H9 (cell line): Measurements from ENCODE around the gene ARHGAP26. TPM values are rescaled to one million over a fixed set of nuclear protein-coding genes. Genes with fewer than 3 reads are reported as not detected.

Source experiments
- DNase-seq: peaks from one replicate; pipeline ENCODE4 v3.0.0-alpha.2; 2017
- H2AFZ ChIP-seq: one replicate; pipeline ENCODE4 v1.6.1; 2013; ENCODE audit warnings: mild to moderate bottlenecking, low read length, control low read depth, moderate library complexity
- H2AK5ac ChIP-seq: 2 replicates; pipeline ENCODE4 v1.6.1; 2013; ENCODE audit warnings: low read length, control low read depth, mixed read lengths; ENCODE audit not compliant: insufficient read length
- H2BK120ac ChIP-seq: one replicate; pipeline ENCODE4 v1.6.1; 2013; ENCODE audit warnings: low read depth, mild to moderate bottlenecking, low read length, control low read depth, inconsistent platforms; ENCODE audit not compliant: poor library complexity, severe bottlenecking
- H2BK12ac ChIP-seq: 2 replicates; pipeline ENCODE4 v1.6.1; 2013; ENCODE audit warnings: low read length, control low read depth, mixed read lengths, low read depth; ENCODE audit not compliant: insufficient read length
- H2BK15ac ChIP-seq: 2 replicates; pipeline ENCODE4 v1.6.1; 2013; ENCODE audit warnings: low read depth, low read length, control low read depth
- H2BK20ac ChIP-seq: one replicate; pipeline ENCODE4 v1.6.1; 2013; ENCODE audit warnings: low read depth, mild to moderate bottlenecking, low read length, control low read depth, inconsistent platforms; ENCODE audit not compliant: poor library complexity, severe bottlenecking
- H2BK5ac ChIP-seq: 2 replicates; pipeline ENCODE4 v1.6.1; 2013; ENCODE audit warnings: low read length, control low read depth, mixed read lengths; ENCODE audit not compliant: insufficient read length
- H3K14ac ChIP-seq: 2 replicates; pipeline ENCODE4 v1.6.1; 2013; ENCODE audit warnings: low read length, control low read depth; ENCODE audit not compliant: insufficient read depth
- H3K18ac ChIP-seq: 2 replicates; pipeline ENCODE4 v1.6.1; 2013; ENCODE audit warnings: low read depth, mild to moderate bottlenecking, mixed read lengths, low read length, control low read depth; ENCODE audit not compliant: insufficient read length
- H3K23ac ChIP-seq: 2 replicates; pipeline ENCODE4 v1.6.1; 2013; ENCODE audit warnings: low read length, control low read depth, mixed read lengths, low read depth; ENCODE audit not compliant: insufficient read length
- H3K23me2 ChIP-seq: 2 replicates; pipeline ENCODE4 v1.6.1; 2013; ENCODE audit warnings: low read depth, mild to moderate bottlenecking, mixed read lengths, low read length, control low read depth; ENCODE audit not compliant: insufficient read length, poor library complexity, severe bottlenecking
- H3K27ac ChIP-seq: 2 replicates; pipeline ENCODE4 v1.5.1; 2013; ENCODE audit warnings: low read length, control low read depth, mixed read lengths, low read depth; ENCODE audit not compliant: insufficient read length
- H3K27me3 ChIP-seq: 2 replicates; pipeline ENCODE4 v1.6.1; 2013; ENCODE audit warnings: low read length, control low read depth, inconsistent platforms; ENCODE audit not compliant: insufficient read depth
- H3K4ac ChIP-seq: 2 replicates; pipeline ENCODE4 v1.6.1; 2013; ENCODE audit warnings: low read depth, mild to moderate bottlenecking, control low read depth, inconsistent platforms, low read length, moderate library complexity
- H3K4me1 ChIP-seq: 2 replicates; pipeline ENCODE4 v1.6.1; 2013; ENCODE audit warnings: low read length, control low read depth, inconsistent platforms; ENCODE audit not compliant: insufficient read depth
- H3K4me2 ChIP-seq: 2 replicates; pipeline ENCODE4 v1.6.1; 2013; ENCODE audit warnings: low read length, control low read depth, mixed read lengths; ENCODE audit not compliant: insufficient read length, insufficient read depth
- H3K56ac ChIP-seq: 2 replicates; pipeline ENCODE4 v1.6.1; 2013; ENCODE audit warnings: low read depth, mild to moderate bottlenecking, mixed read lengths, low read length, control low read depth; ENCODE audit not compliant: insufficient read length
- H3K79me1 ChIP-seq: 2 replicates; pipeline ENCODE4 v1.6.1; 2013; ENCODE audit warnings: low read depth, mild to moderate bottlenecking, moderate library complexity, low read length, control low read depth, inconsistent platforms; ENCODE audit not compliant: insufficient read depth, poor library complexity, severe bottlenecking
- H3K79me2 ChIP-seq: 2 replicates; pipeline ENCODE4 v1.6.1; 2013; ENCODE audit warnings: low read length, control low read depth, inconsistent platforms; ENCODE audit not compliant: insufficient read depth
- H3K9ac ChIP-seq: 2 replicates; pipeline ENCODE4 v1.6.1; 2013; ENCODE audit warnings: low read length, control low read depth, mixed read lengths; ENCODE audit not compliant: insufficient read length; ENCODE audit errors: extremely low read depth
- H3K9me3 ChIP-seq: one replicate; pipeline ENCODE4 v1.6.1; 2013; ENCODE audit warnings: low read depth, low read length, inconsistent platforms; ENCODE audit not compliant: control insufficient read depth
- H3T11ph ChIP-seq: one replicate; pipeline ENCODE4 v1.6.1; 2013; ENCODE audit warnings: mild to moderate bottlenecking, low read length, control low read depth, inconsistent platforms
- H4K20me1 ChIP-seq: one replicate; pipeline ENCODE4 v1.6.1; 2013; ENCODE audit not compliant: control insufficient read depth, insufficient read length, insufficient read depth
- H4K5ac ChIP-seq: 2 replicates; pipeline ENCODE4 v1.6.1; 2013; ENCODE audit warnings: low read depth, mild to moderate bottlenecking, mixed read lengths, low read length, control low read depth; ENCODE audit not compliant: insufficient read length
- H4K8ac ChIP-seq: replicated peaks from 2 replicates; pipeline ENCODE4 v1.6.1; 2013; ENCODE audit warnings: low read length, control low read depth, mixed read lengths, low read depth; ENCODE audit not compliant: insufficient read length
- H4K91ac ChIP-seq: 2 replicates; pipeline ENCODE4 v1.6.1; 2013; ENCODE audit warnings: low read depth, mild to moderate bottlenecking, moderate library complexity, mixed read lengths, low read length, control low read depth; ENCODE audit not compliant: insufficient read length
- H3K27ac Mint-ChIP-seq, 3 experiments: 2 replicates in 2 of 3; 3 replicates in 1 of 3; pipeline ENCODE4 v1.8.0; 2020 to 2021; ENCODE audit warnings: mixed read lengths in 3 of 3, mild to moderate bottlenecking in 1 of 3, moderate library complexity in 1 of 3
- H3K27me3 Mint-ChIP-seq: 2 replicates; pipeline ENCODE4 v1.8.0; 2021; ENCODE audit warnings: low read depth, mild to moderate bottlenecking, moderate library complexity, mixed read lengths
- H3K36me3 Mint-ChIP-seq, 3 experiments: 2 replicates in 2 of 3; 3 replicates in 1 of 3; pipeline ENCODE4 v1.8.0; 2020 to 2021; ENCODE audit warnings: low read depth in 3 of 3, mixed read lengths in 3 of 3; ENCODE audit not compliant: insufficient read depth in 1 of 3
- H3K4me1 Mint-ChIP-seq, 2 experiments: 2 replicates each; pipeline ENCODE4 v1.8.0; 2020; ENCODE audit warnings: mixed read lengths in 2 of 2
- H3K4me3 Mint-ChIP-seq, 2 experiments: 2 replicates in 1 of 2; 3 replicates in 1 of 2; pipeline ENCODE4 v1.8.0; 2020 to 2021; ENCODE audit warnings: mild to moderate bottlenecking in 2 of 2, mixed read lengths in 2 of 2, moderate library complexity in 1 of 2
- H3K9me3 Mint-ChIP-seq, 2 experiments: 2 replicates in 1 of 2; 3 replicates in 1 of 2; pipeline ENCODE4 v1.8.0; 2020; ENCODE audit warnings: mild to moderate bottlenecking in 2 of 2, mixed read lengths in 2 of 2, moderate library complexity in 1 of 2
- CTCF ChIP-seq: fragments of 200-600 bp; sonication (generic); conservative IDR thresholded peaks from 3 replicates; pipeline ENCODE4 v1.8.0; 2021; ENCODE audit warnings: antibody characterized with exemption, mild to moderate bottlenecking
- WGBS: extraction: QIAGEN DNeasy Blood & Tissue Kit; methylation state at CpG from one replicate; pipeline ENCODE4 v1.1.7; 2013; ENCODE audit warnings: missing lambda C conversion rate, low lambda C conversion rate, mixed read lengths; ENCODE audit not compliant: insufficient read length; ENCODE audit errors: extremely low coverage; 5-methylcytosine and 5-hydroxymethylcytosine counted together
- total RNA-seq: library from RNA; stranded (reverse); gene quantifications from 2 replicates; pipeline ENCODE4 v1.2.1, GENCODE V29; 2021

ARHGAP26 gene
- total RNA-seq, 1 experiment from 2014 or later: 13.8 TPM

GRCh38 chr5:142925795-142926194, 155.6 kb downstream of the ARHGAP26 start:
- no peaks in the 10 kb centered on the region for H3K36me3 Mint-ChIP-seq
- H3K9ac ChIP-seq: no peak overlapping the region
- H3K18ac ChIP-seq: no peak overlapping the region
- H3K14ac ChIP-seq: no peak overlapping the region
- H3K27me3 ChIP-seq: no peaks in the 10 kb centered on the region
- no peak overlapping the region for H2BK20ac ChIP-seq
- H2AK5ac ChIP-seq: no peak overlapping the region
- no peak overlapping the region for H3K23ac ChIP-seq
- H3T11ph ChIP-seq: no peak overlapping the region
- no peaks in the 10 kb centered on the region for H3K4me1 ChIP-seq
- no peaks in the 10 kb centered on the region for H3K79me2 ChIP-seq
- peaks cover 3 to 13% of the 10 kb centered on the region in 2 experiments; a peak in 3 of 4 replicates for H3K4me1 Mint-ChIP-seq
- no peaks in the 10 kb centered on the region for H3K9me3 Mint-ChIP-seq
- H3K9me3 ChIP-seq: no peaks in the 10 kb centered on the region
- TF ChIP-seq CTCF: no peak
- no peak overlapping the region for H2BK12ac ChIP-seq
- no peak overlapping the region for H2BK5ac ChIP-seq
- no peaks in the 10 kb centered on the region for H3K79me1 ChIP-seq
- H4K5ac ChIP-seq: no peak overlapping the region
- no peak overlapping the region for H3K4ac ChIP-seq
- no peak overlapping the region for H2BK15ac ChIP-seq
- H3K27me3 Mint-ChIP-seq: no peaks in the 10 kb centered on the region
- no peaks in the 10 kb centered on the region for H4K20me1 ChIP-seq
- no peak overlapping the region for H3K4me3 Mint-ChIP-seq
- H3K27ac ChIP-seq: no peak overlapping the region
- no peaks in the 10 kb centered on the region for H3K23me2 ChIP-seq
- DNase-seq: no peak
- no peak overlapping the region for H2BK120ac ChIP-seq
- no peak overlapping the region for H3K4me2 ChIP-seq
- no peak overlapping the region for H3K27ac Mint-ChIP-seq
- H4K91ac ChIP-seq: no peak overlapping the region
- no CpG with 5 or more reads among the region's 3 CpGs for WGBS
- no peak overlapping the region for H2AFZ ChIP-seq
- H3K56ac ChIP-seq: no peak overlapping the region
- H4K8ac ChIP-seq: no peak overlapping the region
